ENCODE measurements around the gene NUDT21.

The NUDT21 gene

GRCh38 chr16:56408379-56409098, 42.6 kb downstream of the NUDT21 start:
- POLR2A ChIA-PET = no interaction called here
- TF ChIP-seq TARDBP (IDR thresholded peaks at IDR 0.05) (no peak), PKNOX1 (IDR thresholded peaks at IDR 0.05) (no peak), FOXA1 (IDR thresholded peaks at IDR 0.05) (no peak), LEF1 (IDR thresholded peaks at IDR 0.05; ENCODE audit: borderline replicate concordance) (no peak), FOXK2 (IDR thresholded peaks at IDR 0.05) (no peak)
- DNase-seq (ENCODE audit: extremely low spot score) = no peak
- CTCF ChIA-PET = no interaction called here

- POLR2A ChIA-PET = no interaction called here
- no peak for DNase-seq (ENCODE audit: extremely low spot score)
- no peak for TF ChIP-seq SUZ12 (IDR thresholded peaks at IDR 0.05)
- TF ChIP-seq SP1 (IDR thresholded peaks at IDR 0.05) = no peak
- no peak for TF ChIP-seq BHLHE40 (IDR thresholded peaks at IDR 0.05; ENCODE audit: borderline replicate concordance)
- no peak for TF ChIP-seq TARDBP (IDR thresholded peaks at IDR 0.05)
- no peak for TF ChIP-seq ARNT (IDR thresholded peaks at IDR 0.05)
- no peak for TF ChIP-seq PKNOX1 (IDR thresholded peaks at IDR 0.05)
- no peak for TF ChIP-seq ZNF384 (IDR thresholded peaks at IDR 0.05)
- no peak for TF ChIP-seq ELF4 (IDR thresholded peaks at IDR 0.05)
- TF ChIP-seq LEF1 (IDR thresholded peaks at IDR 0.05; ENCODE audit: borderline replicate concordance) = no peak
- TF ChIP-seq FOXM1 (IDR thresholded peaks at IDR 0.05; ENCODE audit: borderline replicate concordance) = no peak
- no peak for TF ChIP-seq CTBP1 (IDR thresholded peaks at IDR 0.05; ENCODE audit: borderline replicate concordance)
- TF ChIP-seq L3MBTL2 (conservative IDR thresholded peaks at IDR 0.05) = no peak
- no peak for TF ChIP-seq FOXK2 (IDR thresholded peaks at IDR 0.05)
- no peak for TF ChIP-seq HDGF (IDR thresholded peaks at IDR 0.05; ENCODE audit: borderline replicate concordance)
- TF ChIP-seq NFRKB (IDR thresholded peaks at IDR 0.05) = no peak
- CTCF ChIA-PET = no interaction called here
Observed at GRCh38 chr16:56405977-56406672, 45.0 kb downstream of the NUDT21 start.

GRCh38 chr16:56401482-56401881, 49.6 kb downstream of the NUDT21 start:
- peak; percentile 53 for DNase-seq (ENCODE audit: extremely low spot score)
- TF ChIP-seq CTBP1 (IDR thresholded peaks at IDR 0.05; ENCODE audit: borderline replicate concordance) = no peak
- no peak for TF ChIP-seq PKNOX1 (IDR thresholded peaks at IDR 0.05)
- no peak for TF ChIP-seq SUZ12 (IDR thresholded peaks at IDR 0.05)
- no peak for TF ChIP-seq HDGF (IDR thresholded peaks at IDR 0.05; ENCODE audit: borderline replicate concordance)
- no peak for TF ChIP-seq LEF1 (IDR thresholded peaks at IDR 0.05; ENCODE audit: borderline replicate concordance)
- no peak for TF ChIP-seq SP1 (IDR thresholded peaks at IDR 0.05)
- POLR2A ChIA-PET = no interaction called here
- CTCF ChIA-PET = no interaction called here

- ChIA-PET POLR2A (no interaction called here), CTCF (no interaction called here)
- DNase-seq (ENCODE audit: extremely low spot score) = no peak
- TF ChIP-seq TARDBP (IDR thresholded peaks at IDR 0.05) = no peak
- no peak for TF ChIP-seq CTBP1 (IDR thresholded peaks at IDR 0.05; ENCODE audit: borderline replicate concordance)
- TF ChIP-seq BHLHE40 (IDR thresholded peaks at IDR 0.05; ENCODE audit: borderline replicate concordance) = no peak
- TF ChIP-seq SP1 (IDR thresholded peaks at IDR 0.05) = no peak
- TF ChIP-seq PKNOX1 (IDR thresholded peaks at IDR 0.05) = no peak
- no peak for TF ChIP-seq NFRKB (IDR thresholded peaks at IDR 0.05)
- no peak for TF ChIP-seq FOXK2 (IDR thresholded peaks at IDR 0.05)
- TF ChIP-seq FOXA1 (IDR thresholded peaks at IDR 0.05) = no peak
- TF ChIP-seq ELF4 (IDR thresholded peaks at IDR 0.05) = no peak
- TF ChIP-seq FOXM1 (IDR thresholded peaks at IDR 0.05; ENCODE audit: borderline replicate concordance) = no peak
- TF ChIP-seq L3MBTL2 (conservative IDR thresholded peaks at IDR 0.05) = no peak
- no peak for TF ChIP-seq LEF1 (IDR thresholded peaks at IDR 0.05; ENCODE audit: borderline replicate concordance)
- TF ChIP-seq SUZ12 (IDR thresholded peaks at IDR 0.05) = no peak
- TF ChIP-seq ZNF384 (IDR thresholded peaks at IDR 0.05) = no peak
- TF ChIP-seq ARNT (IDR thresholded peaks at IDR 0.05) = no peak
Observed at GRCh38 chr16:56400458-56400857, 50.7 kb downstream of the NUDT21 start.

- CTCF ChIA-PET = no interaction called here
- no peak for TF ChIP-seq ELF4 (IDR thresholded peaks at IDR 0.05)
- no peak for TF ChIP-seq LEF1 (IDR thresholded peaks at IDR 0.05; ENCODE audit: borderline replicate concordance)
- no peak for TF ChIP-seq L3MBTL2 (conservative IDR thresholded peaks at IDR 0.05)
- TF ChIP-seq ARNT (IDR thresholded peaks at IDR 0.05) = no peak
- TF ChIP-seq BHLHE40 (IDR thresholded peaks at IDR 0.05; ENCODE audit: borderline replicate concordance) = no peak
- TF ChIP-seq SP1 (IDR thresholded peaks at IDR 0.05) = no peak
- TF ChIP-seq CTBP1 (IDR thresholded peaks at IDR 0.05; ENCODE audit: borderline replicate concordance) = no peak
- TF ChIP-seq FOXA1 (IDR thresholded peaks at IDR 0.05) = no peak
- no peak for TF ChIP-seq TARDBP (IDR thresholded peaks at IDR 0.05)
- no peak for TF ChIP-seq FOXM1 (IDR thresholded peaks at IDR 0.05; ENCODE audit: borderline replicate concordance)
- TF ChIP-seq ZNF384 (IDR thresholded peaks at IDR 0.05) = no peak
- POLR2A ChIA-PET = no interaction called here
- DNase-seq (ENCODE audit: extremely low spot score) = no peak
Observed at GRCh38 chr16:56399486-56399885, 51.6 kb downstream of the NUDT21 start.

Data from HEK293T (cell line).